Ovary (tissue), 3 donors: ENCODE results near the gene MFSD6L.

Experiments
- CTCF ChIP-seq, 3 donors: fragments of 450-650 bp in 2 of 3; fragments of 200-600 bp in 1 of 3; IDR thresholded peaks; one replicate each; pipeline versions ENCODE4 v1.5.1 to v1.8.0; 2016 to 2022; ENCODE audit warnings: antibody characterized with exemption in 3 of 3, mild to moderate bottlenecking in 1 of 3
- POLR2A ChIP-seq: fragments of 450-650 bp; IDR thresholded peaks from one replicate; pipeline ENCODE4 v1.6.1; 2017; ENCODE audit warnings: antibody characterized with exemption, mild to moderate bottlenecking, moderate library complexity
- donor health status: DM: no; HTN: no; CAD: no.

GRCh38 chr17:8776248-8776647, 22.9 kb downstream of the MFSD6L start:
- TF ChIP-seq CTCF (IDR thresholded peaks at IDR 0.05), result no peak
- no peak for TF ChIP-seq POLR2A
